HepG2 (cell line): Measurements from ENCODE around the gene ELOVL2. TPM values are rescaled to one million over a fixed set of nuclear protein-coding genes. Genes with fewer than 3 reads are reported as not detected.

ENCODE experiments used
- ATAC-seq: fragments of 200-7000 bp; cut with Tn5 transposase; 3 replicates; pipeline ENCODE4 v1.9.1; 2020; ENCODE audit warnings: mild to moderate bottlenecking, moderate library complexity
- BruUV-seq: library from RNA; stranded (reverse); fragments of 400-500 nt; replicated peaks from 2 replicates; lab custom pipeline; 2021; lab: Mats Ljungman, UMichigan
- CTCF ChIA-PET: fragments of 300-600 bp; formaldehyde crosslinking; extraction: SDS; loops from one replicate; lab custom pipeline; 2021; ENCODE audit warnings: low total read pairs, inconsistent platforms, low intra/inter-chr PET ratio; lab: Yijun Ruan, JAX
- POLR2A ChIA-PET: fragments of 350-600 bp; sonication (Branson Sonifier 250); formaldehyde crosslinking; loops from one replicate; lab custom pipeline; 2020; ENCODE audit warnings: antibody characterized with exemption, inconsistent platforms; lab: Yijun Ruan, JAX
- DNase-seq: peaks from one replicate; pipeline ENCODE4 v3.0.0-alpha.2; 2015; ENCODE audit warnings: low spot score
- FAIRE-seq: peaks from 3 replicates; lab custom pipeline; 2011; peaks lifted over from hg19 to GRCh38; lab: Jason Lieb, UNC
- H2AFZ ChIP-seq: one replicate; pipeline ENCODE4 v1.6.1; 2011; ENCODE audit warnings: low read length, inconsistent platforms
- H3K27ac ChIP-seq: fragments of 300-600 bp; 3 replicates; pipeline ENCODE4 v1.8.0; 2011; ENCODE audit warnings: mixed run types, mild to moderate bottlenecking, mixed read lengths, low read length, inconsistent platforms; ENCODE audit not compliant: insufficient read depth; ENCODE audit errors: extremely low read length
- H3K27me3 ChIP-seq, 2 experiments: fragments of 200-600 bp in 1 of 2; 2 replicates in 1 of 2; 3 replicates in 1 of 2; pipeline versions ENCODE4 v1.6.0 to v1.8.0; 2011; ENCODE audit warnings: low read length in 2 of 2, mild to moderate bottlenecking in 2 of 2, moderate library complexity in 2 of 2, inconsistent platforms in 1 of 2; ENCODE audit not compliant: insufficient read depth in 2 of 2, control insufficient read depth in 1 of 2
- H3K36me3 ChIP-seq, 2 experiments: fragments of 200-600 bp in 1 of 2; replicated peaks in 1 of 2; 2 replicates in 1 of 2; 3 replicates in 1 of 2; pipeline versions ENCODE4 v1.5.1 to v1.8.0; 2011; ENCODE audit warnings: low read length in 2 of 2, inconsistent platforms in 1 of 2; ENCODE audit not compliant: insufficient read depth in 2 of 2, control insufficient read depth in 1 of 2
- H3K4me1 ChIP-seq: 2 replicates; pipeline ENCODE4 v1.5.1; 2012; ENCODE audit warnings: low read length, inconsistent platforms; ENCODE audit not compliant: insufficient read depth
- H3K4me2 ChIP-seq: 2 replicates; pipeline ENCODE4 v1.6.0; 2011; ENCODE audit warnings: low read depth, low read length, inconsistent platforms
- H3K4me3 ChIP-seq, 3 experiments: fragments of 200-600 bp in 1 of 3; sonication (generic), shearing (Covaris generic) in 1 of 3; replicated peaks in 1 of 3; 2 replicates each; pipeline ENCODE4 v1.5.1; 2011 to 2016; ENCODE audit warnings: low read length in 3 of 3, inconsistent platforms in 2 of 3, low read depth in 2 of 3, mild to moderate bottlenecking in 2 of 3, control low read depth in 1 of 3, mixed read lengths in 1 of 3; ENCODE audit not compliant: insufficient read depth in 1 of 3
- H3K79me2 ChIP-seq: one replicate; pipeline ENCODE4 v1.6.1; 2011; ENCODE audit warnings: low read length, inconsistent platforms; ENCODE audit not compliant: insufficient read depth
- H3K9ac ChIP-seq: 2 replicates; pipeline ENCODE4 v1.6.0; 2011; ENCODE audit warnings: mild to moderate bottlenecking, low read depth, low read length, inconsistent platforms; ENCODE audit not compliant: insufficient read depth
- H3K9me3 ChIP-seq: 2 replicates; pipeline ENCODE4 v1.5.1; 2012; ENCODE audit warnings: mild to moderate bottlenecking, low read length
- H4K20me1 ChIP-seq: 2 replicates; pipeline ENCODE4 v1.6.0; 2011; ENCODE audit warnings: inconsistent platforms, mild to moderate bottlenecking, low read length, moderate library complexity; ENCODE audit not compliant: insufficient read depth
- DDIT3 ChIP-seq: sonication (generic); formaldehyde crosslinking; IDR thresholded peaks from 2 replicates; pipeline ENCODE4 v1.4.0; 2020; ENCODE audit warnings: mild to moderate bottlenecking, missing genetic modification reagents
- E2F2 ChIP-seq: sonication (generic); formaldehyde crosslinking; IDR thresholded peaks from 2 replicates; pipeline ENCODE4 v1.4.0; 2020; ENCODE audit warnings: missing genetic modification reagents, borderline replicate concordance
- HNRNPL ChIP-seq: fragments of 200-400 bp; formaldehyde crosslinking; IDR thresholded peaks from 2 replicates; pipeline ENCODE4 v1.6.1; 2017; ENCODE audit warnings: mild to moderate bottlenecking, low read depth, low read length
- IKZF1 ChIP-seq: fragments of 450-650 bp; IDR thresholded peaks from 2 replicates; pipeline ENCODE4 v1.7.1; 2016
- KIAA2018 ChIP-seq: sonication (generic); formaldehyde crosslinking; IDR thresholded peaks from 2 replicates; pipeline ENCODE4 v1.5.0; 2020; ENCODE audit warnings: mild to moderate bottlenecking, missing genetic modification reagents, borderline replicate concordance
- MIER2 ChIP-seq: IDR thresholded peaks from 2 replicates; pipeline ENCODE4 v1.6.1; 2016; ENCODE audit warnings: missing biosample characterization, missing genetic modification reagents
- NFE2L1 ChIP-seq: sonication (generic); formaldehyde crosslinking; IDR thresholded peaks from 2 replicates; pipeline ENCODE4 v1.4.0; 2020; ENCODE audit warnings: missing genetic modification reagents, mild to moderate bottlenecking, borderline replicate concordance
- SAP130 ChIP-seq: IDR thresholded peaks from 2 replicates; pipeline ENCODE4 v1.6.1; 2016; ENCODE audit warnings: low read depth
- TGIF2 ChIP-seq: IDR thresholded peaks from 2 replicates; pipeline ENCODE4 v1.6.1; 2016; ENCODE audit warnings: control low read depth, missing compliant biosample characterization
- ZKSCAN8 ChIP-seq: IDR thresholded peaks from 2 replicates; pipeline ENCODE4 v1.6.1; 2016; ENCODE audit warnings: borderline replicate concordance, missing genetic modification reagents, missing compliant biosample characterization
- ZNF33A ChIP-seq: sonication (generic); formaldehyde crosslinking; IDR thresholded peaks from 2 replicates; pipeline ENCODE4 v1.5.1; 2020; ENCODE audit warnings: missing genetic modification reagents, mild to moderate bottlenecking, moderate library complexity, borderline replicate concordance
- ZNF44 ChIP-seq: sonication (generic); formaldehyde crosslinking; IDR thresholded peaks from 2 replicates; pipeline ENCODE4 v1.5.1; 2020; ENCODE audit warnings: mild to moderate bottlenecking, missing genetic modification reagents
- ZNF674 ChIP-seq: sonication (generic); formaldehyde crosslinking; IDR thresholded peaks from 2 replicates; pipeline ENCODE4 v1.5.0; 2020; ENCODE audit warnings: low read depth, mild to moderate bottlenecking, missing genetic modification reagents
- ZNF772 ChIP-seq: sonication (generic); formaldehyde crosslinking; IDR thresholded peaks from 2 replicates; pipeline ENCODE4 v1.5.0; 2020; ENCODE audit warnings: mild to moderate bottlenecking, missing genetic modification reagents
- WGBS: methylation state at CpG from one replicate; pipeline ENCODE4 v1.1.6; 2017; ENCODE audit warnings: low lambda C conversion rate; 5-methylcytosine and 5-hydroxymethylcytosine counted together
- in situ Hi-C: cut with HindIII; loops from 2 replicates; pipeline ENCODE4 v1.10.0; 2017; ENCODE audit warnings: low pct_unique_long_range_greater_than_20kb; ENCODE audit not compliant: extremely low pct_ligation_motif_present
- intact Hi-C: fragments of 100-400 bp; cut with micrococcal nuclease; formaldehyde crosslinking; loops from one replicate; pipeline ENCODE4 v1.10.0; 2022; ENCODE audit not compliant: unreplicated experiment
- polyA plus RNA-seq, 8 experiments: library from polyadenylated mRNA; depleted of rRNA in 3 of 8; stranded (reverse) in 7 of 8; unstranded in 1 of 8; fragments of >200 nt; fragmentation: Illumina TruSeq in 4 of 8; extraction: Trizol in 4 of 8; gene quantifications; 2 replicates each; pipeline versions ENCODE4 v1.2.1 to v1.2.3, GENCODE V29; 2011 to 2016; ENCODE audit warnings: low read depth in 4 of 8, missing spikeins in 1 of 8, mixed read lengths in 1 of 8; ENCODE audit not compliant: insufficient read depth in 1 of 8
- total RNA-seq, 5 experiments: library from RNA; depleted of rRNA; stranded (reverse); fragments of >200 nt; fragmentation: Illumina TruSeq; extraction: Trizol; gene quantifications; 2 replicates each; pipeline ENCODE4 v1.2.3, GENCODE V29; 2016; ENCODE audit warnings: low read depth in 1 of 5

Gene ELOVL2
- total and polyA plus RNA-seq, 2 of the 13 experiments (the other 11 are each of a cell fraction or from before 2014, with no cell fraction given), result 43.6 to 65.4 TPM

GRCh38 chr6:11028959-11029358 lies 15.1 kb downstream of the ELOVL2 start:
- intact Hi-C loops, result no loop called here
- H4K20me1 ChIP-seq, result no peaks in the 10 kb centered on the region
- H3K4me3 ChIP-seq, result no peak overlapping the region
- H3K27me3 ChIP-seq, result no peaks in the 10 kb centered on the region
- ATAC-seq, result no peak
- no peak for FAIRE-seq
- peaks cover 44% of the 10 kb centered on the region for H3K4me1 ChIP-seq
- CTCF ChIA-PET, result no interaction called here
- H3K4me2 ChIP-seq, result no peak overlapping the region
- no peak for DNase-seq
- TF ChIP-seq ZNF674 (CRISPR knock-in tag), result no peak
- no peak for TF ChIP-seq HNRNPL
- no peak for TF ChIP-seq MIER2
- no peak for TF ChIP-seq DDIT3 (CRISPR knock-in tag)
- TF ChIP-seq ZNF772, result no peak
- no peak for TF ChIP-seq SAP130
- TF ChIP-seq NFE2L1 (CRISPR knock-in tag), result no peak
- TF ChIP-seq TGIF2 (CRISPR knock-in tag), result no peak
- TF ChIP-seq E2F2 (CRISPR knock-in tag), result no peak
- TF ChIP-seq KIAA2018 (CRISPR knock-in tag), result no peak
- TF ChIP-seq ZNF44 (CRISPR knock-in tag), result no peak
- TF ChIP-seq ZNF33A, result no peak
- TF ChIP-seq IKZF1, result no peak
- no peak for TF ChIP-seq ZKSCAN8 (CRISPR knock-in tag)
- no peak overlapping the region for H3K9ac ChIP-seq
- POLR2A ChIA-PET, result interaction anchor here (1.5 kb wide), 1 partner anchor 74 kb away, joined by 3 read pairs; no protein-coding TSS in a partner anchor
- 98% methylated on average over 11 of the region's 11 CpGs for WGBS
- in situ Hi-C loops, result no loop called here
- no peak overlapping the region for H2AFZ ChIP-seq
- no peak overlapping the region for H3K27ac ChIP-seq
- no peaks in the 10 kb centered on the region for H3K9me3 ChIP-seq
- BruUV-seq, result no TSS peak
- peaks cover 87% of the 10 kb centered on the region for H3K79me2 ChIP-seq
- peaks cover 0 to 3% of the 10 kb centered on the region in 2 experiments; a peak in 1 of 5 replicates for H3K36me3 ChIP-seq
